A549 (cell line): ENCODE data around the gene SNRPN. TPM values are rescaled to one million over a fixed set of nuclear protein-coding genes. Genes with fewer than 3 reads are reported as not detected.

Experiments used
- ATAC-seq, 2 experiments: fragments of 200-7000 bp in 1 of 2; fragments of >200 bp in 1 of 2; cut with Nextera tagmentation in 1 of 2; cut with Tn5 transposase in 1 of 2; 3 replicates each; pipeline versions ENCODE4 v1.8.0 to v1.9.1; 2018 to 2020; ENCODE audit warnings: mild to moderate bottlenecking in 1 of 2, moderate library complexity in 1 of 2
- CTCF ChIA-PET: fragments of 300-600 bp; sonication (Branson Sonifier 250); formaldehyde crosslinking; extraction: SDS; loops from one replicate; lab custom pipeline; 2021; ENCODE audit warnings: antibody characterized with exemption, inconsistent platforms; lab: Yijun Ruan, JAX
- POLR2A ChIA-PET: fragments of 350-600 bp; formaldehyde crosslinking; extraction: SDS; loops from one replicate; lab custom pipeline; 2021; ENCODE audit warnings: antibody characterized with exemption, inconsistent platforms; lab: Yijun Ruan, JAX
- DNase-seq, 2 experiments: peaks; one replicate each; pipeline versions ENCODE4 v3.0.0 to v3.0.0-alpha.2; 2011 to 2016; ENCODE audit warnings: low read depth in 1 of 2, low spot score in 1 of 2
- FAIRE-seq: peaks from 2 replicates; lab custom pipeline; 2011; peaks lifted over from hg19 to GRCh38; lab: Jason Lieb, UNC
- H3K27ac ChIP-seq, 2 experiments: fragments of >200 bp; sonication (Bioruptor Twin); formaldehyde crosslinking; 3 replicates each; pipeline ENCODE4 v1.5.1; 2016 to 2017
- H3K4me1 ChIP-seq: fragments of >200 bp; sonication (Bioruptor Twin); formaldehyde crosslinking; 3 replicates; pipeline ENCODE4 v1.6.1; 2016
- H3K4me2 ChIP-seq: fragments of >200 bp; sonication (Bioruptor Twin); formaldehyde crosslinking; 3 replicates; pipeline ENCODE4 v1.6.1; 2016
- H3K4me3 ChIP-seq: fragments of >200 bp; sonication (Bioruptor Twin); formaldehyde crosslinking; 3 replicates; pipeline ENCODE4 v1.5.1; 2016
- H3K9me3 ChIP-seq: fragments of >200 bp; sonication (Bioruptor Twin); formaldehyde crosslinking; 3 replicates; pipeline ENCODE4 v1.6.1; 2016
- BCL3 ChIP-seq: fragments of >200 bp; sonication (Bioruptor Twin); formaldehyde crosslinking; IDR thresholded peaks from 3 replicates; pipeline ENCODE4 v1.6.1; 2016
- BHLHE40 ChIP-seq: IDR thresholded peaks from 2 replicates; pipeline ENCODE4 v1.6.1; 2012; ENCODE audit warnings: low read depth, low read length, inconsistent platforms
- CEBPB ChIP-seq, 2 experiments: fragments of >200 bp in 1 of 2; sonication (Bioruptor Twin) in 1 of 2; formaldehyde crosslinking in 1 of 2; IDR thresholded peaks; 2 replicates each; pipeline ENCODE4 v1.6.1; 2012 to 2016
- CTCF ChIP-seq: fragments of >200 bp; sonication (Bioruptor Twin); formaldehyde crosslinking; IDR thresholded peaks from 3 replicates; pipeline ENCODE4 v1.5.1; 2016
- ESRRA ChIP-seq: fragments of 150-350 bp; IDR thresholded peaks from 2 replicates; pipeline ENCODE4 v1.6.1; 2014; ENCODE audit warnings: mild to moderate bottlenecking, low read length, borderline replicate concordance
- FOSB ChIP-seq: fragments of 250-450 bp; sonication (Bioruptor Pico); IDR thresholded peaks from 2 replicates; pipeline ENCODE4 v1.5.0; 2020; ENCODE audit warnings: mild to moderate bottlenecking, moderate library complexity
- FOXS1 ChIP-seq: fragments of 250-450 bp; sonication (Bioruptor Pico); IDR thresholded peaks from 2 replicates; pipeline ENCODE4 v1.5.0; 2020; ENCODE audit warnings: mild to moderate bottlenecking, moderate library complexity
- GATA3 ChIP-seq: IDR thresholded peaks from 2 replicates; pipeline ENCODE4 v1.6.1; 2012; ENCODE audit warnings: borderline replicate concordance
- HOXB13 ChIP-seq: fragments of 250-450 bp; sonication (Bioruptor Pico); IDR thresholded peaks from 2 replicates; pipeline ENCODE4 v1.5.0; 2020; ENCODE audit warnings: low read depth, mild to moderate bottlenecking, moderate library complexity
- HOXB5 ChIP-seq: fragments of 250-450 bp; sonication (Bioruptor Pico); IDR thresholded peaks from 2 replicates; pipeline ENCODE4 v1.5.0; 2020; ENCODE audit warnings: mild to moderate bottlenecking, moderate library complexity
- MAX ChIP-seq: IDR thresholded peaks from 2 replicates; pipeline ENCODE4 v1.6.1; 2012
- MYC ChIP-seq: IDR thresholded peaks from 2 replicates; pipeline ENCODE4 v1.6.1; 2012; ENCODE audit warnings: mild to moderate bottlenecking, inconsistent platforms, low read length, improper control_type of control experiment, borderline replicate concordance
- NPAS2 ChIP-seq: fragments of 250-450 bp; sonication (Bioruptor Pico); IDR thresholded peaks from 2 replicates; pipeline ENCODE4 v1.8.0; 2022; ENCODE audit warnings: mild to moderate bottlenecking, moderate library complexity, borderline replicate concordance
- REST ChIP-seq: fragments of 200-600 bp; sonication (generic); IDR thresholded peaks from 2 replicates; pipeline ENCODE4 v1.6.1; 2016; ENCODE audit warnings: antibody characterized with exemption, mild to moderate bottlenecking, moderate library complexity
- TFCP2L1 ChIP-seq: fragments of 250-450 bp; sonication (Bioruptor Pico); IDR thresholded peaks from 2 replicates; pipeline ENCODE4 v1.5.0; 2021; ENCODE audit warnings: mild to moderate bottlenecking
- ZNF302 ChIP-seq: fragments of 250-450 bp; sonication (Bioruptor Pico); IDR thresholded peaks from 2 replicates; pipeline ENCODE4 v1.9.0; 2021; ENCODE audit warnings: inconsistent platforms, mild to moderate bottlenecking, moderate library complexity
- WGBS: methylation state at CpG from one replicate; pipeline ENCODE4 v1.1.6; 2017; ENCODE audit errors: missing lambda C conversion rate; 5-methylcytosine and 5-hydroxymethylcytosine counted together
- polyA plus RNA-seq, 4 experiments: library from polyadenylated mRNA; depleted of rRNA in 3 of 4; stranded (reverse); fragments of >200 nt; fragmentation: RNase III in 1 of 4; extraction: RNeasy Plus Mini Kit Qiagen cat#74134 plus additional on column Dnase treatment in 1 of 4; gene quantifications; 2 replicates in 3 of 4; 3 replicates in 1 of 4; pipeline ENCODE4 v1.2.3, GENCODE V29; 2011 to 2017
- small RNA-seq, 6 experiments: library from RNA; depleted of rRNA; stranded (forward); fragments of <200 nt; gene quantifications; one replicate each; pipeline ENCODE3, GENCODE V24; 2012

Gene SNRPN
- polyA plus RNA-seq, 2 of the 4 experiments (the other 2 are of a cell fraction): 124 to 185 TPM

- no peak overlapping the region for H3K4me2 ChIP-seq
- no peak overlapping the region for H3K4me3 ChIP-seq
- TF ChIP-seq ZNF302 (CRISPR knock-in tag) (no peak), BCL3 (no peak), FOSB (CRISPR knock-in tag) (no peak), HOXB5 (CRISPR knock-in tag) (no peak), BHLHE40 (no peak), GATA3 (no peak), REST (no peak), MYC (no peak), CEBPB (IDR thresholded peaks at IDR 0.05) (no peak), NPAS2 (no peak), HOXB13 (no peak), TFCP2L1 (no peak), FOXS1 (CRISPR knock-in tag) (no peak), ESRRA (no peak), MAX (no peak), CTCF (no peak)
- ChIA-PET POLR2A (no interaction called here), CTCF (interaction anchor here (0.6 kb wide), 1 partner anchor 12 kb away, joined by 5 read pairs; no protein-coding TSS in a partner anchor)
- ATAC-seq (no peak), DNase-seq (no peak), FAIRE-seq (no peak)
- H3K9me3 ChIP-seq: peaks cover 13% of the 10 kb centered on the region; the same call in 2 of the 3 replicates
- H3K4me1 ChIP-seq: no peaks in the 10 kb centered on the region
- WGBS: 79% methylated on average over 2 of the region's 2 CpGs
- no peak overlapping the region for H3K27ac ChIP-seq
Measured at GRCh38 chr15:25022233-25022632, 67.4 kb downstream of the SNRPN start.

Small RNA genes within 50 kb of the gene (small RNA-seq; reads per million reads assigned to genes)
- 0 reads per million in 6 experiments for gene AC090602.1
- gene AC124312.4: 0 to 1.5 (median 0) reads per million in 6 experiments
- gene AC124312.5: 0 reads per million in 6 experiments

Other genes starting within 250 kb of the SNRPN start
- gene SNURF, start within 50 bp of the SNRPN start, polyA plus RNA-seq (2011; rRNA removed): 11.1 and 13.9 TPM in 2 replicates
- 29.2 to 30.8 TPM (median 30.8 TPM) in 3 replicates for gene SNURF, start within 50 bp of the SNRPN start, polyA plus RNA-seq (2017; fragmentation: RNase III; extraction: RNeasy Plus Mini Kit Qiagen cat#74134 plus additional on column Dnase treatment)